GM12801 (cell line): ENCODE results near the gene HELZ.

ENCODE experiments used
- TF ChIP-seq, protein P1 (sequence below): IDR thresholded peaks from one replicate; pipeline ENCODE4 v1.5.1; 2011; ENCODE audit warnings: control low read depth; ENCODE audit not compliant: insufficient read length; ENCODE audit errors: extremely low read depth

The HELZ gene

DNA sequence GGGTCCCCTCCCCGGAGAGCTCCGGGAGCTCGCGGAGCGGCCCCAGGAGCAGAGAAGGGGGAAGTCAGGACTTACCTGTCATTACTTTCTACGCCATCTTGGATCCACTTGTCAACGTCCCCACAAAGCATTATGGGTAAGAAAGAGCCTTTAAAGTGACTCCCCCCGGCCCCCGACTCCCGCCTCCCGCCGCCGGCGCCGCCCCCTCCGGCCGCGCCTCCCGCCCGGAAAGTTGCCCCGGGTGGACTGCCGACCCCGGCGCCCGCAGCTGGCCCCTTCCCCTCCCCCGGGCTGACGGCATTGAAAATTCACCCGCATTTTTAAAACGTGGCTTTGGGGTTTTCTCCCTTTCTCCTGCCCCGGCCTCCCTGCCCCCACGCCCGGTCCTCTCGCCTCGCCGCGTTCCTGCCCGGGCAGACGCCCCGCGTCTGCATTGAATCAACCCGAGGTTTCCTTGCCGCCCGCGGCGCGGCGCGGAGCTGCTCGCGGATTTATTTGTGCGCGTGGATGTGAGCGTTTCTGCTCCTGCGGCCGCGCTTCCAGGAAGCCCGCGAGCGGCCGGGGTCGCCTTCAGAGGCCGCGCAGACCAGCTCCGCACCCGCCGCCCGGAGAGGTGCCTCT lies at the start of gene HELZ:
TSS of gene HELZ (minus strand) at position 124 of the 621 bp plus-strand sequence. CDS start 26,392 bp downstream, outside the sequence.
- TF ChIP-seq, protein P1, sequence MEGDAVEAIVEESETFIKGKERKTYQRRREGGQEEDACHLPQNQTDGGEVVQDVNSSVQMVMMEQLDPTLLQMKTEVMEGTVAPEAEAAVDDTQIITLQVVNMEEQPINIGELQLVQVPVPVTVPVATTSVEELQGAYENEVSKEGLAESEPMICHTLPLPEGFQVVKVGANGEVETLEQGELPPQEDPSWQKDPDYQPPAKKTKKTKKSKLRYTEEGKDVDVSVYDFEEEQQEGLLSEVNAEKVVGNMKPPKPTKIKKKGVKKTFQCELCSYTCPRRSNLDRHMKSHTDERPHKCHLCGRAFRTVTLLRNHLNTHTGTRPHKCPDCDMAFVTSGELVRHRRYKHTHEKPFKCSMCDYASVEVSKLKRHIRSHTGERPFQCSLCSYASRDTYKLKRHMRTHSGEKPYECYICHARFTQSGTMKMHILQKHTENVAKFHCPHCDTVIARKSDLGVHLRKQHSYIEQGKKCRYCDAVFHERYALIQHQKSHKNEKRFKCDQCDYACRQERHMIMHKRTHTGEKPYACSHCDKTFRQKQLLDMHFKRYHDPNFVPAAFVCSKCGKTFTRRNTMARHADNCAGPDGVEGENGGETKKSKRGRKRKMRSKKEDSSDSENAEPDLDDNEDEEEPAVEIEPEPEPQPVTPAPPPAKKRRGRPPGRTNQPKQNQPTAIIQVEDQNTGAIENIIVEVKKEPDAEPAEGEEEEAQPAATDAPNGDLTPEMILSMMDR: no peak

DNA sequence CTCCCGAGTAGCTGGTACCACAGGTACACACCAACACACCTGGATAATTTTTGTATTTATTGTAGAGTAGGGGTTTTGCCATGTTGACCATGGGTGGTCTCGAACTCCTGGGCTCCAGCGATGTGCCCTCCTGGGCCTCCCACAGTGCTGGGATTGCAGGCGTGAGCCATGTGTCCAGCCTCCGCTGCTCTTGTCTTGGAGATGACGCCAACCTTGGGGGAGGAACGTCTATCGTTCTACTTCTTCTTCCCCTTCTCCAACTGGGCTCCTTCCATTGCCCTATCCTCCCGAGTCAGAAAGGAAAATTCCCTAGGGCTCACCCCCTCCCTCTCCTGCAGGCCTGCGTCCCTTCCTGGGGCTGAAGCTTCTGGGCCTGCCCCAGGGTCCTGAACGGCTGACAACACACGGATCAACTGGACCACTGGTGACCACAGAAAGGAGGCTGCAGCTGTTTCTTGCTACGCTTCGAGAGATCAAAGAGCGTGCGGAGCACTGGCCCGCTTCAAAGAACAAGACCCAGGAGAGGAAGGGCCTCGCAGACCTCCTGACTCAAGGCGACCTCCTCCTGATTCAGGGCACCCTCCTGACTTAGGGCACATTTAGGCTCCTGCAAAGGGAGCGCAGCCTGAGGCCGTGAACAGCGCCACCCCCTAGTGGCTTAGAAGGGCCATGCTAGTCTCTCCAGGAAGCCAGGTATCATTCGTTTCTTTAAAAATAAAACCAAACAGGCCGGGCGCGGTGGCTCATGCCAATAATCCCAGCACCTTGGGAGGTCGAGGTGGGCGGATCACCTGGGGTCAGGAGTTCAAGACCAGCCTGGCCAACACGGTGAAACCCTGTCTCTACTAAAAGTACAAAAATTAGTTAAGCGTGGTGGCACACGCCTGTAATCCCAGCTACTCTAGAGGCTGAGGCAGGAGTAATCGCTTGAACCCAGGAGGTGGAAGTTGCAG lies 48.5 kb upstream of the HELZ start:
- TF ChIP-seq, protein P1: no peak

DNA sequence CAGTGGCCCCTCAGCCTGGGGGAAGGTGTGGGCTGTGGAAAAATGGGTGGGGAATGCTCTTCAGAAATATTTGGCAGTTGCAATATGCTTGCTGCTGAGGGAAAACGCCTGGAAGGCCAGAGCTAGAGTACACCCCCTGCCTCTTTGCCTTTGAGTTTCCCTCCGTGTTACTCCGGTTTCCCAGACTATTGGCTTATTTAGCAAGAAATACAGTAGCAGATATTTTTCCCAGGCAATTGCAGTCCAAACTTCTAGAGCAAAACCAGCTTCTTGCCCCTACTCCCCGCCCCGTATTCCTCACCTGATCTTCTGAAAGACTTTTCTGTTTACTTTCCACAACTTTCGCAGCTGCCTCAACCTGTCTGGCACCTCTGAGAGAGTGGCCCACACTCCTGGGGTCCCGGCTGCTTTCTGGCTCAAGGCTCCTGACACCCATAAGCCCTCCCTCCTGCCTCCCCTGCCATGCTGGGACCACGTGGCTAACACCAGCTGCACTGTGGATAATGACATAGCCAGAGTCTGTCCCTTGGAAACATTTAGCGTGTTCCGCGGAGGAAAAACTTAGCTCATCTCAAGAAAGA lies 45.8 kb upstream of the HELZ start:
- TF ChIP-seq, protein P1: no peak

- TF ChIP-seq, protein P1: no peak
Measured at GRCh38 chr17:67290244-67290643, 45.2 kb upstream of the HELZ start.

DNA sequence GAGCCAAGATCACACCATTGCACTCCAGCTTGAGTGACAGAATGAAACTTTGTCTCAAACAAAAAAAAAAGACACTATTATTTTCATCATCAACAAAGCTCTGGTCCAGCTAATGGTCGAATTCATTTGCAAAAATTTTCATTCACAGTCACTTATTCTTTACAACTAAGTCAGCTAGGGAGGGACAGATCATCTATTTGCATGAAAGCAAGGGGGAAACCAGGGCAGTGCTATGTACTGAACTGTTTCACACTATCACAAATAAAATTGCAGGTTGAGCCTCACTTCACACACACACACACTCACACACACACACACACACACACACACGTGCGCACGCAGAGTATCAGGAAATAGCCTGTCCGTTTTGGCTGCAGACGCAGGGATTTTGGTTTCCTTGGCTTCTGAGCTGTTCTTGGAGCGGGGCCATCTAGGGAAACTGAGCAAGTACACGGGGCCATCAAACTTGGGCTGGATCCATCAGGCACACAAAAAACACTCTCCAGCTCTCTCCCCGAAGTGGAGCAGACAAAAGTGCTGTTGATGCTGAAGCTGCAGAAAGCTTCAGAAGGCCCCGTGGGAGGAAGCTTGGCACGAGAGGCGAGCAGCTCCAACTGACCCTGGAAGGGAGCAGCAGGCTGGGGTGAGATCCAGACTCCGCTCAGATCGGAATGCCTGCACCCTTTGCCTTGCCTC lies 44.3 kb upstream of the HELZ start:
- TF ChIP-seq, protein P1: no peak

GRCh38 chr17:67285360-67285759 lies 40.4 kb upstream of the HELZ start:
- TF ChIP-seq, protein P1: no peak
